ENCODE data around the gene CHST15. TPM values are rescaled to one million over a fixed set of nuclear protein-coding genes. Genes with fewer than 3 reads are reported as not detected.

Gene CHST15
- polyA plus RNA-seq, 1 experiment: 3.2 TPM

- Histone ChIP-seq H3K27me3 (ENCODE audit: control insufficient read depth, insufficient read depth, low read length) (peaks cover 7% of the 10 kb centered on the region), H3K27ac (ENCODE audit: low read depth, low read length) (no peak overlapping the region)
Measured at GRCh38 chr10:124083740-124084397, 9.5 kb downstream of the CHST15 start.

GRCh38 chr10:124083047-124083739, 10.2 kb downstream of the CHST15 start:
- Histone ChIP-seq H3K4me3 (ENCODE audit: low read depth, low read length) (no peak overlapping the region), H3K9me3 (ENCODE audit: control insufficient read depth, insufficient read depth, low read length) (peaks cover 3% of the 10 kb centered on the region; the same call in 1 of the 2 replicates), H3K27me3 (ENCODE audit: control insufficient read depth, insufficient read depth, low read length) (peaks cover 5% of the 10 kb centered on the region), H3K27ac (ENCODE audit: low read depth, low read length) (no peak overlapping the region)
- ChIA-PET POLR2A (no interaction called here), CTCF (no interaction called here)
- no peak for TF ChIP-seq CTCF (IDR thresholded peaks at IDR 0.05; ENCODE audit: low read depth, low read length)
- no peak for DNase-seq (ENCODE audit: low read depth, low spot score)

More at GRCh38 chr10:124083740-124084397, 9.5 kb downstream of the CHST15 start:
- no peak for DNase-seq (ENCODE audit: low read depth, low spot score)
- Histone ChIP-seq H3K9me3 (ENCODE audit: control insufficient read depth, insufficient read depth, low read length) (peaks cover 3% of the 10 kb centered on the region; the same call in 1 of the 2 replicates), H3K4me3 (ENCODE audit: low read depth, low read length) (no peak overlapping the region)
- no peak for TF ChIP-seq CTCF (IDR thresholded peaks at IDR 0.05; ENCODE audit: low read depth, low read length)
- ChIA-PET POLR2A (no interaction called here), CTCF (interaction anchor here (1.0 kb wide), 1 partner anchor 305 kb away, joined by 4 read pairs; no protein-coding TSS in a partner anchor)

- ChIA-PET POLR2A (no interaction called here), CTCF (no interaction called here)
- peaks cover 7% of the 10 kb centered on the region for H3K27me3 ChIP-seq (ENCODE audit: control insufficient read depth, insufficient read depth, low read length)
- no peak overlapping the region for H3K27ac ChIP-seq (ENCODE audit: low read depth, low read length)
- no peak for TF ChIP-seq CTCF (IDR thresholded peaks at IDR 0.05; ENCODE audit: low read depth, low read length)
- H3K4me3 ChIP-seq (ENCODE audit: low read depth, low read length): no peak overlapping the region
- DNase-seq (ENCODE audit: low read depth, low spot score): no peak
- peaks cover 3% of the 10 kb centered on the region; the same call in 1 of the 2 replicates for H3K9me3 ChIP-seq (ENCODE audit: control insufficient read depth, insufficient read depth, low read length)
Measured at GRCh38 chr10:124082555-124082954, 10.8 kb downstream of the CHST15 start.

GRCh38 chr10:124081547-124082140, 11.8 kb downstream of the CHST15 start:
- POLR2A ChIA-PET: no interaction called here
- Histone ChIP-seq H3K27ac (ENCODE audit: low read depth, low read length) (no peak overlapping the region), H3K4me3 (ENCODE audit: low read depth, low read length) (no peak overlapping the region), H3K9me3 (ENCODE audit: control insufficient read depth, insufficient read depth, low read length) (peaks cover 3% of the 10 kb centered on the region; the same call in 1 of the 2 replicates), H3K27me3 (ENCODE audit: control insufficient read depth, insufficient read depth, low read length) (peaks cover 7% of the 10 kb centered on the region)
- no peak for DNase-seq (ENCODE audit: low read depth, low spot score)
- TF ChIP-seq CTCF (IDR thresholded peaks at IDR 0.05; ENCODE audit: low read depth, low read length): no peak
- CTCF ChIA-PET: no interaction called here

GRCh38 chr10:124079864-124080263, 13.5 kb downstream of the CHST15 start:
- Histone ChIP-seq H3K27me3 (ENCODE audit: control insufficient read depth, insufficient read depth, low read length) (peaks cover 7% of the 10 kb centered on the region), H3K27ac (ENCODE audit: low read depth, low read length) (no peak overlapping the region), H3K9me3 (ENCODE audit: control insufficient read depth, insufficient read depth, low read length) (no peaks in the 10 kb centered on the region; the same call in 1 of the 2 replicates), H3K4me3 (ENCODE audit: low read depth, low read length) (no peak overlapping the region)
- no peak for DNase-seq (ENCODE audit: low read depth, low spot score)
- POLR2A ChIA-PET: no interaction called here
- CTCF ChIA-PET: no interaction called here
- TF ChIP-seq CTCF (IDR thresholded peaks at IDR 0.05; ENCODE audit: low read depth, low read length): no peak
